ENCODE results near the gene MAPKBP1.

DNA sequence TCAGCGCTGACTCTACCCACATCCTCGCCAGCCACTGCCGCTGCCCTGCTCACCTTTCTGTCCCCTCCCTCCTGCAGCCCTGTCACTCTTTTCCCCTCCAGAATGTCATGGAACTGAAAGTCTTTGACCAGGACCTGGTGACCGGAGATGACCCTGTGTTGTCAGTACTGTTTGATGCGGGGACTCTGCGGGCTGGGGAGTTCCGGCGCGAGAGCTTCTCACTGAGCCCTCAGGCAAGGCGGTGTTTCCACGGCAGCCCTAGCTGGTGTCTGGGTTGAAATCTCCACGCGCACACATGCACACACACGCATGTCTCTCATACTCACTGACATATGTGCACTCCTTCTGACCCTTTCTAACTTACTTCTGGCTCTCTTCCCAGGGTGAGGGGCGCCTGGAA lies 66.4 kb downstream of the MAPKBP1 start:
- TF ChIP-seq, protein P1, sequence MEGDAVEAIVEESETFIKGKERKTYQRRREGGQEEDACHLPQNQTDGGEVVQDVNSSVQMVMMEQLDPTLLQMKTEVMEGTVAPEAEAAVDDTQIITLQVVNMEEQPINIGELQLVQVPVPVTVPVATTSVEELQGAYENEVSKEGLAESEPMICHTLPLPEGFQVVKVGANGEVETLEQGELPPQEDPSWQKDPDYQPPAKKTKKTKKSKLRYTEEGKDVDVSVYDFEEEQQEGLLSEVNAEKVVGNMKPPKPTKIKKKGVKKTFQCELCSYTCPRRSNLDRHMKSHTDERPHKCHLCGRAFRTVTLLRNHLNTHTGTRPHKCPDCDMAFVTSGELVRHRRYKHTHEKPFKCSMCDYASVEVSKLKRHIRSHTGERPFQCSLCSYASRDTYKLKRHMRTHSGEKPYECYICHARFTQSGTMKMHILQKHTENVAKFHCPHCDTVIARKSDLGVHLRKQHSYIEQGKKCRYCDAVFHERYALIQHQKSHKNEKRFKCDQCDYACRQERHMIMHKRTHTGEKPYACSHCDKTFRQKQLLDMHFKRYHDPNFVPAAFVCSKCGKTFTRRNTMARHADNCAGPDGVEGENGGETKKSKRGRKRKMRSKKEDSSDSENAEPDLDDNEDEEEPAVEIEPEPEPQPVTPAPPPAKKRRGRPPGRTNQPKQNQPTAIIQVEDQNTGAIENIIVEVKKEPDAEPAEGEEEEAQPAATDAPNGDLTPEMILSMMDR (IDR thresholded peaks at IDR 0.05) = no peak
- TF ChIP-seq ZFX (IDR thresholded peaks at IDR 0.05; ENCODE audit: borderline replicate concordance) = no peak

All from 22Rv1 (cell line).